HK-2 (cell line): ENCODE data around the gene ERAS.
"Not testable (repeated sequence)": the region's sequence is repeated elsewhere in the genome, so short reads cannot be mapped to it uniquely, and the experiment has no call there.

Experiments
- DNase-seq: peaks from one replicate; pipeline ENCODE4 v3.0.0-alpha.2; 2018; ENCODE audit not compliant: unreplicated experiment

ERAS gene

GRCh38 chrX:48831136-48831908, 5.0 kb downstream of the ERAS start:
- no peak for DNase-seq

DNA sequence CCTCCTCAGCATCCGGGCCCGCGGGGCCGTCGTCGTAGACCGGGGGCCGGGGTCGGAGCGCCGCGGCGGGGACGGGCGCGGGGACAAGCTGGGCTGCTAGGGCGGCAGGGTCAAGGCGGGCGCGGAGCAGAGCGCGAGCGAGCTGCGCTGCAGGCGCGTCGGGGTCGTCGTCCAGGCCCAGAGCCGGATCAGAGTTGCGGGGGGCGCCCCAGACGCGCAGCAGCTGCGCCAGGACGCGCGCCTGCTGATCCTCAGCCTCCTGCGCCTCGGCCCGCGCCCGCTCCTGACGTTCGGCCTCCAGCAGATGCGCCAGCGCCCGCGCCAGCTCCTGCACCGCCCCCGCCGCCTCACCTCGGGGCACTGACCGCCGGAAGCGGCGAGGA, 5.6 kb downstream of the ERAS start:
- no peak for DNase-seq

DNA sequence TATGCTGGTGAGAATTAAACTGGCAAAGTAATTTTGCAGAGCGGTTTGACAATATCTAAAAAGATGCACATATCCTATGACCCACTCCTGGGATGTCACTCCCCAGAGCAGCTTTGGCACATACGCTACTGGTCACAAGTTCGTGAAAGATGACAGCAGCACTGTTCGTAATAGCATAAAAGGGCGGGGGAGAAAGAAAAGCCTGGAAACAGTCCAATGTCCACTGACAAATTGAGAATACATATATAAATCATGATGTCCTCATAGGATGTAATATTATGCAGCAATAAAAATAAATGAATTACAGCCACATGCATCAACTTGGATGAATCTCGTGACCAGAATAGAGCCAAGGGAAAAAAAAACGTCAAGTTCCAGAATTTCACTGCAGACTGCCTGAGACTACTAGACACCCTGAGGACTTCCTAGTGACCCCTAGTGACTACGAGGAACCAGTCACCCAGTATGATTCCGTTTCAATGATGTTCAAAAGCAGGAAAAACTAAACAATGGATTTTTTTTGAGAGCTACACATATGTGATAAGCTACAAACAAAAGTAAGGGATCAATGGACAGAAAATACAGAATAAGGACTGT, 7.3 kb downstream of the ERAS start:
- no peak for DNase-seq

DNA sequence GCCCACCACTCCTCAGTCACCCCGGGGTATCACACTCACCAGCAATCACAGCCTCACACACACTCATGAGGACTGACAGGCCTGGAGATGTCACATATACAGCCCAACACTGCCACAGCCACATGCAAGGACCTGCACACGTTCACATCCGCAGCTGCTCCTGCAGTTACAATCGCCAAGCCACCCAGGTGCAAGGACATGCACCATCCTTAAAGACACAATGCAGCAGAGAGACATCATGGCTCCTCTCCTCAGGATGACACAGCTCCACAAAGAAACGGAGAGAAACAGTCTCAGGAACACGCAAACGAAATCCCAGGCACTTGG, 8.0 kb downstream of the ERAS start:
- no peak for DNase-seq

GRCh38 chrX:48835524-48836329, 9.4 kb downstream of the ERAS start, which contains the start of gene PCSK1N:
TSS of gene PCSK1N (minus strand) at chrX:48835610. CDS start at chrX:48835532, 78 bp downstream.
- DNase-seq, result peak; percentile 34

DNA sequence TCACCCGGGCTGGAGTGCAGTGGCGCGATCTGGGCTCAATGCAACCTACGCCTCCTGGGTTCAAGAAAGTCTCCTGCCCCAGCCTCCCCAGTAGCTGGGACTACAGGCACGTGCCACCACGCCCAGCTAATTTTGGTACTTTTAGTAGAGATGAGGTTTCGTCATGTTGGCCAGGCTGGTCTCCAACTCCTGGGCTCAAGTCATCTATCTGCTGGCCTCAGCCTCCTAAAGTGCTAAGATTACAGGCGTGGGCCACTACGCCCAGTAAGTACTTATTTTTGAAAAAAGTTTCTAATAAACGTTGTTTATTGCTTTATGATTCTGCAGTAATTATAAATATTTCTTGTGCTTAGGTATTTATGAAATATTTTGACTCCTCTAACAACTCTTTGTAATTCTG, 13.4 kb downstream of the ERAS start:
- no peak for DNase-seq

DNA sequence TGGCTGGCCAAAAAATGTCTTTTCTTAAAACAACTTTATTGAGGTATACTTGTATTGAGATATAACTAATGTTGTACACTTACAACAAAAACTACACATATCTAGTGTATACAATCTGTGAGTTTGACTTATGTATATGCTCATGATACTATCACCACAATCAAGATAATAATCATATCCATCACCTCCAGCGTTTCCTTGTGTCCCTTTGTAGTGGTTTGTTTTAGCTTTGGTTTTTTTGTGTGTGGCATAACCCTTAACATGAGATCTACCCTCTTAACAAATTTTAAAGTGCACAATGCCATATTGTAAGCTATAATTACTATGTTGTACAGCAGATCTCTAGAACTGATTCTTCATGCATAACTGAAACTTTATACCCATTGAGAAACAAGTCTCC, 22.5 kb downstream of the ERAS start:
- no peak for DNase-seq

DNA sequence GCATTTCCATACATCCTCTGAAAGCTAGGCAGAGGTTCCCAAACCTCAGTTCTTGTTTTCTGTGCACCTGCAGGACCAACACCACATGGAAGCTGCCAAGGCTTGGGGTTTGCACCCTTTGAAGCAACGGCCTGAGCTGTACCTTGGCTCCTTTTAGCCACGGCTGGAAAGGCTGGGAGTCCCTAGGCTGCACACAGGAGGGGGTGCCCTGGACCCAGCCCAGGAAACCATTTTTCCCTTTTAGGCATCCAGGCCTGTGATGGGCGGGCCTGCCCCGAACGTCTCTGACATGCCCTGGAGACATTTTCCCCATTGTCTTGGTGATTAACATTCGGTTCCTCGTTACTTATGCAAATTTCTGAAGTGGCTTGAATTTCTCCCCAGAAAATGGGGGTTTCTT, 26.5 kb downstream of the ERAS start:
- no peak for DNase-seq

GRCh38 chrX:48853494-48853893, 27.2 kb downstream of the ERAS start:
- not testable (repeated sequence) for DNase-seq

DNA sequence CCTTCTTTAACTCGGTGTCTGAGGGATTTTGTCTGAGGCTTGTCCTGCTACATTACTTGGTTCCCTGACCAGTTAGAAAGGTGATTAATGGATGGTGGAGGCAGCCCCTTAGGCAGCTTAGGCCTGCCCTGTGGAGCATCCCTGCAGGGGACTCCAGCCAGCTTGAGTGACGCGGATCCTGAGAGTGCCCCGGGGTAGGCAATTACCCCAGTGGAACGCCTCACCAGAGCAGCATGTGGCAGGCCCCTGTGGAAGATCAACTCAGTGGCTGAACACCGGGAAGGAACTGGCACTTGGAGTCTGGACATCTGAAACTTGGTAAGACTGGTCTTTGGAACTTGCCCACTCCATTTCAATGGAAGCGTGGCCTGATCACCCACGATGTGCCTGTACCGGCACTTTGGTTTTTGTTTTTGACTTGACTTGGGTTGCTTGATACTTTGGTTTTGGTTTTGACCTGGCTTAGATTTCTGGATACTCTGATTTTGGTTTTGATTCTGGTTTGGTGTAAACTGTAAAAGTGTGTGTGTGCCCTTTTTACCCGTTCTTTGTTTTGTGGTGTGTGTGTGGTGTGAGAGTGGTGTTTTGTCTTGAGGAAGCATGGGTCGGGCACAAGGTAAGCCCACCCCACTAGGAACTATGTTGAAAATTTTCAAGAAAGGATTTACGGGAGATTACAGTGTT, 27.9 kb downstream of the ERAS start:
- DNase-seq, result not testable (repeated sequence)

- DNase-seq, result no peak
These were observed 28.6 kb downstream of the ERAS start for GRCh38 chrX:48854898-48855297.

DNA sequence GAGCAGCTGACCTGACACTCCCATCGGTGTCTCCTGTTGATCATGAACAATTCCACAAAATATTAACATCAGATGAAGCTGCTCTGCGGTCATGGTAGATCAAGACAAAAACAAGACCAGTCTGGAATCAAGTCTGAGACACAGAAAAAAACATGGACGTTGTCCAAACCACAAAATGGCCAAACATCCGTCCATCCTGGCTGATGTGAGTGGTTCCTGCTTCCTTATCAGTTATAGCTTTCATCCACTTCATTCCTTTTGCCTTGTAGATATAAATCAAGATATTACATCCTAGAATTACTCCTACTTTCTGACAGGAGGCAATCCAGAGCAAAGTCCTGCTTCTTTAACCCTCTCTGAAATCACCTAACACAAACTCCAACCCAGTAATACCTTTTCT, 37.9 kb downstream of the ERAS start:
- peak; percentile 11 for DNase-seq

GRCh38 chrX:48872017-48872416, 45.7 kb downstream of the ERAS start:
- DNase-seq, result not testable (repeated sequence)

- DNase-seq, result not testable (repeated sequence)
These were observed 50.6 kb downstream of the ERAS start for GRCh38 chrX:48876944-48877343.
